Measurements from ENCODE around the gene PINLYP. TPM values are rescaled to one million over a fixed set of nuclear protein-coding genes. Genes with fewer than 3 reads are reported as not detected.
A peak's percentile ranks its signal among the peaks of the same experiment; 100 is the strongest.
"Not testable (repeated sequence)": the region's sequence is repeated elsewhere in the genome, so short reads cannot be mapped to it uniquely, and the experiment has no call there.

The PINLYP gene
- total RNA-seq, 1 donor from 2014 or later: 2.3 TPM

- no peak overlapping the region for H3K4me3 Mint-ChIP-seq (ENCODE audit: unreplicated experiment)
- no peak for DNase-seq (ENCODE audit: low spot score)
- H3K27ac Mint-ChIP-seq (ENCODE audit: unreplicated experiment): no peak overlapping the region
- H3K9me3 Mint-ChIP-seq (ENCODE audit: low read depth): no peaks in the 10 kb centered on the region
- peaks cover 22% of the 10 kb centered on the region for H3K4me1 Mint-ChIP-seq (ENCODE audit: low read depth)
- H3K36me3 Mint-ChIP-seq (ENCODE audit: low read depth): peaks cover 2% of the 10 kb centered on the region
- no peaks in the 10 kb centered on the region for H3K27me3 Mint-ChIP-seq (ENCODE audit: low read depth)
- peak; percentile 26 for TF ChIP-seq CTCF (IDR thresholded peaks at IDR 0.05)
Measured at GRCh38 chr19:43599635-43600295, 24.2 kb downstream of the PINLYP start.

- not testable (repeated sequence) for H3K36me3 Mint-ChIP-seq (ENCODE audit: low read depth); H3K9me3 Mint-ChIP-seq (ENCODE audit: low read depth); H3K27me3 Mint-ChIP-seq (ENCODE audit: low read depth); DNase-seq (ENCODE audit: low spot score); H3K27ac Mint-ChIP-seq (ENCODE audit: unreplicated experiment); H3K4me3 Mint-ChIP-seq (ENCODE audit: unreplicated experiment)
- H3K4me1 Mint-ChIP-seq (ENCODE audit: low read depth): peaks cover 22% of the 10 kb centered on the region
Measured at GRCh38 chr19:43600326-43600725, 24.7 kb downstream of the PINLYP start.

GRCh38 chr19:43605875-43606568 lies 30.4 kb downstream of the PINLYP start:
- Mint-ChIP-seq H3K4me1 (ENCODE audit: low read depth) (peaks cover 7% of the 10 kb centered on the region), H3K27ac (ENCODE audit: unreplicated experiment) (no peak overlapping the region), H3K4me3 (ENCODE audit: unreplicated experiment) (no peak overlapping the region), H3K9me3 (ENCODE audit: low read depth) (no peaks in the 10 kb centered on the region), H3K36me3 (ENCODE audit: low read depth) (peaks cover 5% of the 10 kb centered on the region), H3K27me3 (ENCODE audit: low read depth) (no peaks in the 10 kb centered on the region)
- no peak for TF ChIP-seq CTCF (IDR thresholded peaks at IDR 0.05)
- DNase-seq (ENCODE audit: low spot score): no peak

GRCh38 chr19:43606569-43607229 lies 31.1 kb downstream of the PINLYP start:
- Mint-ChIP-seq H3K4me3 (ENCODE audit: unreplicated experiment) (no peak overlapping the region), H3K27me3 (ENCODE audit: low read depth) (no peaks in the 10 kb centered on the region), H3K27ac (ENCODE audit: unreplicated experiment) (no peak overlapping the region), H3K4me1 (ENCODE audit: low read depth) (peaks cover 8% of the 10 kb centered on the region), H3K9me3 (ENCODE audit: low read depth) (no peaks in the 10 kb centered on the region), H3K36me3 (ENCODE audit: low read depth) (peaks cover 6% of the 10 kb centered on the region)
- no peak for DNase-seq (ENCODE audit: low spot score)
- TF ChIP-seq CTCF (IDR thresholded peaks at IDR 0.05): no peak

GRCh38 chr19:43607238-43608205 lies 31.9 kb downstream of the PINLYP start:
- DNase-seq (ENCODE audit: low spot score): no peak
- Mint-ChIP-seq H3K27ac (ENCODE audit: unreplicated experiment) (no peak overlapping the region), H3K4me1 (ENCODE audit: low read depth) (peaks cover 8% of the 10 kb centered on the region), H3K36me3 (ENCODE audit: low read depth) (peaks cover 12% of the 10 kb centered on the region), H3K4me3 (ENCODE audit: unreplicated experiment) (no peak overlapping the region), H3K9me3 (ENCODE audit: low read depth) (no peaks in the 10 kb centered on the region), H3K27me3 (ENCODE audit: low read depth) (no peaks in the 10 kb centered on the region)
- TF ChIP-seq CTCF (IDR thresholded peaks at IDR 0.05): no peak

Measured in chondrocyte (in vitro differentiated cells).